Measurements from ENCODE around the gene MGAT1.
"Not testable (repeated sequence)": the region's sequence is repeated elsewhere in the genome, so short reads cannot be mapped to it uniquely, and the experiment has no call there.

Gene MGAT1

DNA sequence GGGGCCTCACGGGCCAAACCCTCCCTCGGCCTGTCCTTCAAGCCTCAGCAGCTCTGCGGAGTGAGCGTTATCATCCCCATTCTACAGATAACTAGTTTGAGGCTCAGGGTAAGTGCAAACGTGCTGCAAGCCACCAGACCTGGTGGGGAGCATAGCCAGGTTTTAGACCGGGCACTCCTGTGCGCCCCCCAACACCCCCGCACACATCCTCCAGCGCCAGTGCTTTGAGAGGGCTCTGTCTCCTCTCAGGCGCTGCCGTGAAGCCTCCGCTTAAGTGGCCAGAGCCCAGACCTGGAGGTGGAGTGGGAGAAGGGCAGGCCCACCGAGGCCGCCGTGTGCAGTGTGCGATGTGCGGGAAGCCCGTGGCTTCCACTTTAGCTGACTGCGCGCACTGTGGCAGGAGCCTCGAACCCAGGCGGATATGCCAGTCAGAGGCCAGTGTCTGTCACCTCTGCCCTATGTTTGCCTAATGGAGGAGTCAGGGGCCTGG is 1.6 kb upstream of the MGAT1 start:
- DNase-seq (ENCODE audit: low spot score) = no peak

DNA sequence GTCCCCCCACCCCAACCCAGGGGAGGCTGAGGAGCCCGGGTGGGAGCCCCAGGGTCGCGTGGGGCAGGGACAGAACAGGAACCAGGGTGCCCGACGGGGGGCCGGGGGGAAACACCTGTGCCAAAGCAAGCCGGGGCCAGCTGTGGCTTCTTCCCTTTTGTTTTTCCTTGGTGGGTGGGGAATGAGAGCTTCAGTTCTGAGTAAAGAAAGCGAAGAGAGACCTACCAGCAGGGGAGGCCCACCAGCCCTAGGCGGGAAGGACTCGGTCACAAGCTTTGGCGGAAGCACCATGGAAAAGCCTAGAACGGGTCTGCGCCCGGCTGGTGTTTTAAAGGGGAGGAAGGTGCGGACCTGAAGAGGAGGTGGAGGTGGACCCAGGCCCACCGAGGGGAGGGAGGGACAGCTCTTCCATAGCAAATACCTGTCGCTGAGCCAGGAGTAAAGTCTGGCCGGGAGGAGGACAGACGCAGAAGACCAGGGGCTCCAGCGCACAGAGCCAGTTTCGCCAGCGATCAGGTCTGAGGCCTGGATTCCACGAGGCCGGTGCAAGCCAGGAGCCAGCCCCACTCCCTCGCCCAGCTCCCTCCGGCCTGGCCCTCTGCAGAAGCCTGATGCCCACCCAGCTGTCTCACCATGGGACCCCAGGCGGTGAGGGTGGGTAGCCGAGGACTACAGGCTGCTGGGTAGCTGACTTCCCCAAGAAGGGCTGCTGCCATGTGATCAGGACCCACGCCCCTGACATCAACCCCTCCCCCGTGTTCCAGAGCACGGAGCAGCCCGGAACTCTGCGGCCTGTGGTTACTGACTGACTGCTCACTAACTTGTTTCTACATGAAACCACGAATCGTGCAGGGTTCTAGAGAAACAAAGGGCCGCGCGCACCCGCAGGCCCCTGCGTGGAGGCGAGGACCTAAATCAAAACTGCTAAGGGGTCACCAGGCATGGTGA is 849 bp upstream of the MGAT1 start:
- no peak for DNase-seq (ENCODE audit: low spot score)

DNA sequence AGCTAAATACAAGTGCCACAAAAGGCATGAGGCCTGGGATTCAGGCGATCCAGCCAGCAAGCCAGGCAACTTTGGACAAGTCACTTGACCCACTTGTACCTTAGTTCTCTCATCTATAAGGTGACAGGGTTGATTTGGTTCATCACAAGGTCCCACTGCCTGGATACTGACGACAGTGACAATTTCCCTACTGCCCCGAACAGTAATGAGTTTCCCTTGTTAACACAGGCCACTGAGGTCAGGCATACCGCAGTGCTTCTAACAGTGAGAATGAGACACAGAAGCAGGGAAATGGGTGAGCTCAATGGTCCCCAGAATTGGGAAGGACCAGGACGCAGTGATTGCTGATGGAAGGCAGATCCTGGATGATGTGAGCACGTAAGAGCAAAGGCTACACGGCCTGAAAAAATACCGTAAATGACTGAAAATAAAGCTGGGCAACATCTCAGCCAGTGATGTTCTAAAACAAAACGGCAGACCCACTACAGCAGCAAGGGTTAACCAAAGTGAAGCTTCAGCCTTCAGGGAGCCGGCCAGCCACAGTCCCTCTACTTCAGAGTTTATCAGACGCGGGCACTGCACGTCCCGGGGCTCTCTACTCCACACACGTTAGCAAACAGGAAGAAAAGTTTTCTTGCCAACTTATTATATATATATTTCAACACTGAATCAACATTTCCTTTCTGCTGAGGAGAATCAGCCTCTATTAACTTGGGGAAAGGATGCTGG is 846 bp downstream of the MGAT1 start:
- no peak for DNase-seq (ENCODE audit: low spot score)

DNA sequence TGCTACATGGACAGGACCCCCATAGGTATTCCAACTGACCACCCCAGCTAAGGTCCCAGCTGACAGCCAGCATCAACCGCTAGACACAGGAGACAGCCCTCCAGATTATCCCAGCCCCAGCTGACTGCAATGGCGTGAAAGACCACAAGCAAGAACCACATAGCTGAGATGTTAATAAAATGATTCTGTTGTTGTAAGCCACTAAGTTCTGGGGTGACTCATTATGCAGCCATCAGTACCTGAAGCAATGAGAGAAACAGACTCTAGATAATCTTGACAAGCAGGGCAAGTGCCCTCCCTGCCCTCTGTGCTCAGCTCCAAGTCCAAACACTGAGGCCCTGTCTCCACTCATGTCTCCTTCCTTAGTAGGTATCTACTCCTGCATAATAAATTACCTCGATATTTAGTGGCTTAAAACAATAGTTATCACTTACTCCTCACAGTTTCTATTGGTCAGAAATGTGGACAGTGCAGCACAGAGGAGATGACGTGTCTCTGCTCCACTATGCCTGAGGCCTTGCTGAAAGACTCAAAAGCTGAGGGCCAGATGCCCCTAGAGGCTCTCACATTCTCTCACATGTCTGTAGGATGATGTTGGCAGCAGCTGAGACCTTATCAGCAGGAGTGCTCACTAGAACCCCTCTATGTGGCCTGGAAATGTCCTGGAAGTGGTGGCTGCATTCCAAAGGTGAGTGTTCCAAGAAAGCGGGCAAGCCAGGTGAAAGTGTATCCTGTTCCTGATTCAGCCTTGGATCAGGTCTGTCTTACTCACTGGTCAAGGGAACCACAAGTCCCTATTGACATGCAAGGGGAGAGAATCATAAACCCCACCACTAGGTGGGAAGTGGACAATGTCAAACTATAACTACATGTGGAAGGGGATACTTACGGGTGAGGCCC is 2.5 kb downstream of the MGAT1 start:
- DNase-seq (ENCODE audit: low spot score) = no peak

DNA sequence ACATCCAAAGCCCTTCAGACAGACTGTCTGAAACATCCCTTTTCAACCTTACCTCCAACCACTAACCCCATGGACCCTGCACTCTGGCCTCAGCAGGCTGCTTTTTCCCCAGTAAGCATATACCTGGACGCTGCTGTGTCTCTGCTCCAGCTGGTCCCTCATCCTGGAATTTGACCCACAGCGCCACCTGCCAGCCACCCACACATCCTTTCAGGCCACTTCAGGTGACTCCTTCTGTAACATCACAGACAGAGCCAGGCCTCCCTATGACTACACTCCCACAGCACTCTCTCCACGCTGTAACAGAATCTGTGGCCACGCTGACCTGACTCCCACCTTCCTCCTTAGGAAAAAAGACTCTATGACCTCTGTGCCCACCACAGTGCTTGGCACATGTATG is 3.4 kb downstream of the MGAT1 start:
- DNase-seq (ENCODE audit: low spot score) = peak; percentile 45

DNA sequence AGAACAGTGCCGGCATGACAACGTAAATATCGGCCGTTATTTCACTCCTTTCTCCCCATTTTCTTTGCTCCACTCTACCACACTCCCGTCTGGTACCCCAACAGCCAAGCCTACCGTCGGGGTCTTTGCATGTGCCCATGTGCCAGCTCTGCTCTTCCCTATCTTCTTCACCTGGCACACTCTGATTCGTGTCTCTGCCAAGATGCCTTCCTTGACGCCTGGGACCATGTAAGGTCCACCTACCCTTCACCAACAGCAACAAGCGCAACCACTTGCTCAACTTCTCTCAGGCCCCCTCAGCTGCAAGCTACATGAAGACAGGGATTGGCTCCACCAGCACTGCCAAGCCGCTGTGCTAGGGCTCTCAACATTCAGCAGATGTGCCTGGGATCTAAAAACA is 4.4 kb downstream of the MGAT1 start:
- no peak for DNase-seq (ENCODE audit: low spot score)

DNA sequence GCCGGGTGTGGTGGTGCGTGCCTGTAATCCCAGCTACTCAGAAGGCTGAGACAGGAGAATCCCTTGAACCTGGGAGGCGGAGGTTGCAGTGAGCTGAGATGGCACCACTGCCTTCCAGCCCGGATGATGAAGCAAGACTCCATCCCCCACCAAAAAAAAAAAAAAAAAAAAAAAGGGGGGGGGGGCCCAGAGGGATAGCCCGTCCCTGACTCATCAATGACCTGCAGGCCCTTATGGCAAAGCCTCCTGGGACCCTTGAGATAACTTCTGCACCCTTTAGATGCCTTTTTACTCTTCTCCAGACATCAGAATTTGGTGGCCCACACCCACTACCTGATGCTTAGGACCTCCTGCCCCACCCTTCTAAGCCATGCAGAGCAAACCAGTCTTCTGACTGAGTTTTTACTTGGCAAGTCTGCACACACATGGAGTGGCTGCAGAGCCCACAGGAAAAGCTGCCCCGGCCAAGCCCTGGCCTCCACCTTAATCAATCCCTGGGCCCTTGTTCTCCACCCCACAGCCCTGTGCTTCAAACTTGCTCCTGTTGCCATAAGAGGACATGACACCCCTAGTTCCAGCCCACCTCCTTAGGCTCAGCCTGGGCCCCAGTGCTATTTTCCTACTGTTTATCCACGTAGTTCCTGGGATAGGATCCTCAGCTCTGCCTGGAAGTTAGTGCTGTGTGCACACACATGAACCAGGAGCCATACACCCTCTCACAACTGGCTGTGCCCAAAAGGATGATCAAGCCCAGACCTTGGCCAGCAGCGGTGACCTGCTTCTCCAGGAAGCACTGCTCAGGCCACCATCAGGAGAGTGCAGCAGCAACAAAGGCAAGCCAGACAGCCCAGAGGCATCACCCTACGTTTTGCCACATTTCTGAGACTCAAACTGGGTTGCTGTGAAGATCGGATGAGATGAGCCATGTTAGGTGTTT is 5.1 kb downstream of the MGAT1 start:
- no peak for DNase-seq (ENCODE audit: low spot score)

DNA sequence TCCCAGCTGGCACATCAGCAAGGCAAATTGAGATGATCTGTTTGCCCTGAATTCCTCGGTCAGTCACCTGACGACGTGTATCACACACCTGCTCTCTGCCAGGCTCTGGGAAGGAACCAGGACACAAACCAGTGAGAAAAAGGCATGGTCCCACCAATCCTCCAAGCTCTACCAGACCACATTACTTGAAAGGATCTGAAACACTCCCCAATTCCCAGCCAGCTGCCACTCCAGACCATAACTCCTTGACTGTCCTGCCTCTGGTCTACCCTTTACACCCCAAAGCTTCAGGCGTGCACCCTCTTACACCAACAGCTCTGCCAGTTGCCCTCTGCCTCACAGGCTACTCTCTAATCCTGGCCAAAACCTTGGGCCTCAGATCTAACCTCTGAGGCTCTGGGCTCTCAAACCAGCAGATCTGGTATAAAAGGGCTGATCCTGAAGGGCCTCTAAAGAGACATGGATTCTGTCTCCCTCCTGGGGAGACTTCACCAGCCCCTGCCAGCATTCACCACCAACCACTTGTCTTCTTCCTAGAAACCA is 6.8 kb downstream of the MGAT1 start:
- DNase-seq (ENCODE audit: low spot score) = no peak

DNA sequence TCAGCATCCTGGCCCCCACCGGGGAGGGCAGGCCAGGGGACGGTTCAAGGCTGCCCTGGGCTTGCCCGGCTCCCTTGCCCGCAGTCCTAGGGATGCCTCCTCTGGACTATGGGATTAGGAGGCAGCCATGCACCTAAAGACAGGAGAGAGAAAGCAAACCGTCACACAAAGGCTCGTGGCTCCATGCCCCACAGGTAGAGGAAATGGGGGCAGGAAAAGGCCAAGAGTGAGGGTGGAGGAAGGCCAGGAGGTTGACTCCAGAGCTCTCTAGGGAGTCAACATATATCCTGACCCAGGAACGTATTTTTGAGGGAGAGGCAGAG is 9.7 kb downstream of the MGAT1 start:
- no peak for DNase-seq (ENCODE audit: low spot score)

DNA sequence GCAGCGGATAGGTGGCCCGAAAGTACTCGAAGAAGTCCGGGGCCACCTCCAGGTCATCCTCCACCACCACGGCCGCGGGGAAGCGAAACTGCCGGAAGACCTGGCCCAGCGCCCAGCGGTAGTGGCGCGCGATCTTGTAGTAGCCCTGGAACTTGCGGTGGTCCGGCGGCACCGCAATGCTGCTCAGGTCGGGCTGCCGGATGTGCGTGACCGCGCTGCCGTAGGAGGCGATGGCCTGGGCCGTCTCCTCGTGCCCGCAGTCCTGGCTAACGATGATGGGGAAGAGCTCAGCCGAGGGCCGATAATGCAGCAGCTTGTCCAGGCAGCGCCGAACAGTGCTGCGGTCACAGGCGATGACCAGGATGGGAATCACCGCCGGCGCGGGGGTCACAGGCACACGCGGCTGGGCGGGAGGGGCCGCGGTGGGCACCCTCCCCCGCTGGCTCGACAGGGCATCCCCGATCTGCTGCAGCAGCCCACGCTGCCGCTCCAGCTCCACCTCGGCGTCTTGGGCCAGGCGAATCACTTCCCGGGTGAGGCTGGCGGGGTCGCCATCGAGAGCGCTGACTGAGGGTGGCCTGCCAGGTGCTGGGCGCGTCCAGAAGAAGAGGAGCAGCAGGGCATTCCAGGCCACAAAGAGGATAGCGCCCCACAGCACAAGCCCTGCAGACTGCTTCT is 10.2 kb downstream of the MGAT1 start:
- no peak for DNase-seq (ENCODE audit: low spot score)

DNA sequence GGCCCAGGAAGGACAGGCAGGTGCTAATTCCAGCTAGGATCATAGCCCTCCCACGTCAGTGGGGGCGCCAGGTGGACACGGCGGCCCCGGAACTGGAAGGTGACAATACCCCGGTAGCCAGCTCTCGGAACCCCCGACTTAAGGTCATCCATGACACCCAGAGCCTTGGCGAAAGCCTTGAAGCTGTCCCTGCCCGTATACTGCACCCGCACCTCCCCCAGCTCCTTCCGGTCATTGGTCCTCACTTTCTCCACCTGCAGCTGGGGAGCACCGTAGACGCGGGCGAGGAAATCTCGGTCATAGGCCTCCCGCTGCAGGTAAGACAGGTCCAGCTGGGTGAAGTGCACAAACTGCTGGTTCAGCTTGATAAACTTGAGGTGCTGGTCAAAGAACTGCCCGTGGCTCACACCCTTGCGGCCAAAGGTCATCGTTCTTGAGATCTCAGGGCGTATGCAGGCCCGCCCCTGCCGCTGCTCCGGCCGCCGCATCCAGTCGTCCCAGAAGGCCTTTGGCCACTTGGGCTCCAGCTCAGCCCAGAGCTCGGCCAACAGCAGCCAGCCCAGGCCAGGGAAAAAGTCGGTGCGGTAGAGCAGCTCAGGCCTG is 10.9 kb downstream of the MGAT1 start:
- no peak for DNase-seq (ENCODE audit: low spot score)

DNA sequence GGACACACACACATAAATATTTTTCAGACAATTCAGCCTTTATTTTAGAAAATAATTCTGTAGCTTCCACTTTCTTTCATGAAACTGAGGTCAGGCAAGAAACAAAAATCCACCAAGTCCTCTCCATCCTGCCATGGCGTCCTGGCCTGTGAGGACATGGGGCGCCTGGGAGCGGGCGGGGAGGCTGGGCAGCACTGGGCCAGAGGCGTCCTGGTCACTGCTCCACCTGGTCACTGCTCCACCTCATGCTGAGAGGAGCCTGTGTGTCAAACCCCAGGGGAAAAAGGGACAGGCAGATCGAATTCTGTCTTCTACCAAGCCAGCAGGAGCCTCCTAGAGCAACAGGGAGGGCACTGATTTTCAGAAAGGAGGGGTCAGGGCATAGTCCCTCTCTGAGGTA is 12.1 kb downstream of the MGAT1 start:
- DNase-seq (ENCODE audit: low spot score) = no peak

DNA sequence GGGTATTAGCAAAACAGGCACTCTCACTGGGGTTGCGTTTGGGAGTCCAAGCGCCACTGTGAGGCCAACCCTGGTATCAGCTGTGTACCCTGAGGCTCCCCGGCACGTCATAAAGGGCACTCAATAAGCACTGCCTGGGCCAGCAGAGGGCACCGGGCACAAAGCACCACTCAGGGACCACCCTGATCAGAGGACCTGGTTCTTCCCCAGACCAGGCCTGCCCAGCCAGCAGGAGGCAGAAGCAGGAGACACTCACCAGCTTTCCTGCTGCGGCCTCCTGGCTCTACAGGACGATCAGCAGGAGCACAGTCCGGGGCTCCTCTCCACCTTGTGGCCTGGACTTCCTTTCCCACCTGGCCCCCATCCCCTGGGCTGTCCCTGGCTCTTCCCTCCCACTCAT is 12.6 kb downstream of the MGAT1 start:
- no peak for DNase-seq (ENCODE audit: low spot score)

DNA sequence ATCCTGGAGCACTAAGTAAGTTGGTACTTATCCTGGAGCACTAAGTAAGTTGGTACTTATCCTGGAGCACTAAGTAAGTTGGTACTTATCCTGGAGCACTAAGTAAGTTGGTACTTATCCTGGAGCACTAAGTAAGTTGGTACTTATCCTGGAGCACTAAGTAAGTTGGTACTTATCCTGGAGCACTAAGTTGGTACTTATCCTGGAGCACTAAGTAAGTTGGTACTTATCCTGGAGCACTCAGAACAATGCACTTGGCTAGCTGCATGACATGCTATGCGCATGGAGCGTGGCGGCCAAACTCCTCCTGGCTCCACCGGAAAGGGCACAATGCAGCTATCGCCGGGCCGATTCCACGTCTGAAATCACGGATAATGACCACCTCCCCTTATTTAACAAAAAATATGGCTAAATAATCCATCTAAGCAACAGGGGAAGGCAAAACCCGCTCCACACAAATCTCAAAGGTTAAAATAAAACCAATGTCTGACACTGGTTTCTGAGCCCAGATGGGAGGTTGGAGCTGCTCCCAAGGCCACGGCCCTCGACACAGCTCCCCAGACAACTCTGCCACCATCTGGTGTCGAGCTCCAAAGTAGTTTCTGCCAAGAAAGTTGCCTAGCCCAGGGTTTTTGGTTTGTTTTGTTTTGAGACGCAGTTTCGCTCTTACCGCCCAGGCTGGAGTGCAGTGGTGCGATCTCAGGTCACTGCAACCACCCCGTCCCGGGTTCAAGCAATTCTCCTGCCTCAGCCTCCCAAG is 13.8 kb downstream of the MGAT1 start:
- DNase-seq (ENCODE audit: low spot score) = not testable (repeated sequence)

DNA sequence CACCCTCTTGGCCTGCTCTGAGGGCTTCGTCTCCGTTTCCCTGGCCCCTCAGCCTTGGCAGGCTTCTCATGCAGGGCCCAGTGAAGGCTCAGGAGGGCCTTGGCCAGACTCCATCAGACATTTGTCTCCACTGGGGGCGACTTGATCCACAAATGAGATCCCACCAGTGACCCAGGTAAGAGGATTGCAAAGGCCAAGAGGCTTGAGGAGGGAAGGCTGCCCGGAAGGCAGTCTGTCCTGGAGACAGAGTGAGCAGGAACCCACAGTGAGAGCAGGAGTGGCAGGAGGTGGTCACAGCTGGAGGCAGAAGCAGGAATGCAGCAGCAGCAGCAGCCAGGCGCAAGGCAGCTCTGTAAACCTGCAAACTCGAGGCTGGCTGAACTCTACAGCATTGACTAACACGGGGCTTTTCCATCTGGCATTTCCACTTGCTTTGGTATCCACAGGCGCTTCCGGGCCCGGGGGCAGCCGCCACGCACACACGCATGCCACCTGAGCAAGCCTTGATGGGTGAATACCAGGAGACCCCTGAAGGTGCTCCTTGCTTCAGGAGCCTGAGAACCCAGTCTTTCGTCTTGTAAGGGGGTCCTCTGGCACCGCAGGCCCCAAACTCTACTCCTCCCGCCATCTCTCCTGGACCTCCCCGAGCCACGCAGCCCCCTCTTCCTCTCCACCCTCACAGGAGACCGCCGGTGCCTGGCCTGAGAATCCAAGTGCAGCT is 14.7 kb downstream of the MGAT1 start:
- no peak for DNase-seq (ENCODE audit: low spot score)

DNA sequence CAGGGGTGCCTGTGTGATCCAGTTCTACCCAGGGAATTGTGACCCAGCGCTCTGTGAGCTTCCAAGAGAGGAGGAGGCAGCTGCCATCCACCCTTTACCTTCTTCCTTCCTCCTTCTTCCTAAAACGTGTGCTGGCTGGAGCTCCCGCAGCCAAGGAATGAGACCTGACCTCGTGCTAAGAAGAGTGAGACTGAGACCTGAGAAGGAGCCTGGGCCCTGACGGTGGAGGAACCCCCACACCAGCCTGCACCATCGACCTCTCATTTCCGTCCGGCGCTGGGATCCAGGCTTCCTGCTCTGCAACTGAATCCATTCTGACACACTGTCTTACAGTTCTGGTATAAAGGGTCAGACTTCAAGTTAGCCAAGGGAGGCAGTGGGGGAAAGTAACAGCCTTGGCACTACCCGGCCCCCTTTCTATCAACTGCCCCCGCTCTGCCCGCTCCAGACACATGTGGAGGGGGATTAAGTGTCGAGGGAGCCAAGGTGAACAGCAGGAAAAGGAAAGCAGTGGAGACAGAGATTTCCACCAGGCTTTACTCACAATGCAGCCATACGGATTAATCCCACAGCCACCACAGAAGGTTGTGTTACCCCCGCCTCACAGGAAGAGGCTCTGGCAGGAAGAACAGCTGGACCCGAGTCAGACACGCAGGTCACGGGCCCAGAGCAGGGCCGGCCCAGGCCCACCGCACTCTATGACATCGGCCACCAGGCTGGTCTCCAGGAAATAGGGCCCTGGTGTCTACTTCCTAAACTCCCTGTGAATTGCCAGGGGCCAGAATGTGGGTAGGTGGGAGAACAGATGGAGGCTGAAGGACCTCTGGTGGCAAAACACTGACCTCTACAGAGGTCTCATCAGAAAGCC is 15.8 kb downstream of the MGAT1 start:
- no peak for DNase-seq (ENCODE audit: low spot score)

DNA sequence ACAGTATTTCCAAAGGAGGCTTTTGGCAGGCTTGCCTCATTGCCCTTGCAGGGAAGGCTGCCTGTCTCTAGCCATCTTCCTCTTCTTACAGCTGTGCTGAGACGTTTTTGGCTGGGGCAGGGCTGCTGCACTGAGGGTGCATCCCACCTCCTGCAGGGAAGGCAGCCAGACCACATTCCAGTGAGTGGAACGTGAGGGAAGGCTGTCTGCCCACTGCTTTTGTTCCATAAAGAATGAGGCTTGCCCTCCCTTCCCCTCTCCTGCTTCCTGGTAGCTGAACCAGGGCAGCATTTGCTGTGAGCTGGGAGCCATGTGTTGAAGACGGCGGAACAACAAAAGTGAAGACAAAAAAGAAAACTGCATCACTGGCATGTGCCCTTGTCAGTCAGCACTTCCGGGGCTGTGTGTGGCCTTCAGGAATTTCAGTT is 16.8 kb downstream of the MGAT1 start:
- no peak for DNase-seq (ENCODE audit: low spot score)

Measured in hematopoietic multipotent progenitor cell treated with erythropoietin and hydrocortisone succinate and interleukin-3 and kit ligand, for 15 days (in vitro differentiated cells).